Kidney (tissue), 14 donors: Measurements from ENCODE around the gene CBR4. TPM values are rescaled to one million over a fixed set of nuclear protein-coding genes. Genes with fewer than 3 reads are reported as not detected.

Experiments
- DNase-seq, 5 donors: peaks; one replicate each; pipeline ENCODE4 v3.0.0-alpha.2; 2013 to 2020
- FAIRE-seq: peaks from 2 replicates; lab custom pipeline; 2012; peaks lifted over from hg19 to GRCh38; lab: Jason Lieb, UNC
- H3K27ac ChIP-seq, 2 donors: one replicate each; pipeline ENCODE4 v1.7.0; 2013; ENCODE audit warnings: low read depth in 2 of 2, low read length in 2 of 2, inconsistent platforms in 1 of 2
- H3K27me3 ChIP-seq: one replicate; pipeline ENCODE4 v1.7.1; 2013; ENCODE audit warnings: low read length, inconsistent platforms; ENCODE audit not compliant: control insufficient read depth, insufficient read depth
- H3K36me3 ChIP-seq, 3 donors: one replicate each; pipeline versions ENCODE4 v1.7.0 to v1.7.1; 2013; ENCODE audit warnings: low read length in 3 of 3, control low read depth in 1 of 3, inconsistent platforms in 1 of 3; ENCODE audit not compliant: insufficient read depth in 3 of 3, control insufficient read depth in 2 of 3
- H3K4me1 ChIP-seq, 3 donors: one replicate each; pipeline versions ENCODE4 v1.7.0 to v1.7.1; 2013; ENCODE audit warnings: low read length in 3 of 3, inconsistent platforms in 1 of 3, low read depth in 1 of 3; ENCODE audit not compliant: control insufficient read depth in 2 of 3, insufficient read depth in 2 of 3
- H3K4me3 ChIP-seq, 3 donors: one replicate each; pipeline versions ENCODE4 v1.7.0 to v1.8.1; 2013; ENCODE audit warnings: low read length in 3 of 3, control low read depth in 1 of 3, inconsistent platforms in 1 of 3
- H3K9ac ChIP-seq, 3 donors: one replicate each; pipeline versions ENCODE4 v1.7.0 to v1.7.1; 2013; ENCODE audit warnings: low read length in 3 of 3, control low read depth in 1 of 3, inconsistent platforms in 1 of 3
- H3K9me3 ChIP-seq, 3 donors: one replicate each; pipeline versions ENCODE4 v1.7.0 to v1.7.1; 2013; ENCODE audit warnings: low read length in 3 of 3, control low read depth in 1 of 3, inconsistent platforms in 1 of 3; ENCODE audit not compliant: control insufficient read depth in 2 of 3, insufficient read depth in 1 of 3
- CTCF ChIP-seq: IDR thresholded peaks from 3 replicates; pipeline ENCODE4 v1.5.1; 2012; ENCODE audit warnings: mild to moderate bottlenecking, moderate library complexity, borderline replicate concordance; ENCODE audit not compliant: insufficient read depth; ENCODE audit errors: extremely low read depth
- intact Hi-C: fragments of 100-400 bp; cut with DNase I; formaldehyde crosslinking; loops from one replicate; pipeline ENCODE4 v1.11.1; 2022
- polyA plus RNA-seq: library from polyadenylated mRNA; stranded (reverse); fragments of 350-450 nt; fragmentation: Illumina TruSeq; extraction: RNeasy Lipid Tissue Mini Kit (QIAGEN cat#74804); gene quantifications from one replicate; pipeline ENCODE4 v1.2.3, GENCODE V29; 2014; ENCODE audit warnings: low read depth, low replicate concordance; ENCODE audit not compliant: insufficient read depth
- total RNA-seq: library from RNA; stranded (reverse); fragmentation: NEBNext Ultra II Directional; extraction: Animal tissue kit (Norgen Biotek cat#: 25700); gene quantifications from one replicate; pipeline ENCODE4 v1.2.1, GENCODE V29; 2021
- donor health status: control.
- donor health status: control.
- donor health status: control.
- donor health status: control.
- donor health status: control.
- donor health status: DM: yes; HTN: yes; CAD: no.
- donor health status: Normal renal cell carcinoma (clear cell type).

CBR4 gene
- total and polyA plus RNA-seq, 2 donors from 2014 or later = 24.1 to 28.6 TPM

GRCh38 chr4:169014586-169014985, 4.5 kb upstream of the CBR4 start:
- Histone ChIP-seq H3K4me1 (peaks cover 3 to 15% (median 8%) of the 10 kb centered on the region in 3 donors), H3K27me3 (no peaks in the 10 kb centered on the region), H3K4me3 (no peak overlapping the region), H3K27ac (no peak overlapping the region), H3K9ac (no peak overlapping the region), H3K9me3 (no peaks in the 10 kb centered on the region), H3K36me3 (no peaks in the 10 kb centered on the region)
- FAIRE-seq (no peak), DNase-seq (no peak)
- TF ChIP-seq CTCF = no peak
- intact Hi-C loops = no loop called here

GRCh38 chr4:169013396-169013795, 3.3 kb upstream of the CBR4 start:
- Histone ChIP-seq H3K4me1 (peaks cover 5 to 15% (median 8%) of the 10 kb centered on the region in 3 donors), H3K27me3 (no peaks in the 10 kb centered on the region), H3K9me3 (no peaks in the 10 kb centered on the region), H3K36me3 (no peaks in the 10 kb centered on the region), H3K4me3 (no peak overlapping the region), H3K27ac (no peak overlapping the region), H3K9ac (no peak overlapping the region)
- no peak for DNase-seq
- no peak for TF ChIP-seq CTCF
- FAIRE-seq = no peak
- intact Hi-C loops = no loop called here

GRCh38 chr4:169012049-169012448, 2.0 kb upstream of the CBR4 start:
- intact Hi-C loops = no loop called here
- no peak overlapping the region for H3K4me3 ChIP-seq
- no peaks in the 10 kb centered on the region for H3K27me3 ChIP-seq
- TF ChIP-seq CTCF = no peak
- H3K9ac ChIP-seq = no peak overlapping the region
- no peak for DNase-seq
- H3K27ac ChIP-seq = no peak overlapping the region
- H3K36me3 ChIP-seq = no peaks in the 10 kb centered on the region
- no peak for FAIRE-seq
- H3K4me1 ChIP-seq = peaks cover 5 to 15% (median 8%) of the 10 kb centered on the region in 3 donors
- no peaks in the 10 kb centered on the region for H3K9me3 ChIP-seq
